ENCODE results near the gene OSBPL1A.

The OSBPL1A gene

GRCh38 chr18:24426073-24426397 is 28.4 kb upstream of the OSBPL1A start:
- 0 out of 2 replicates have a peak, but pooled peaks cover 2% of the 10 kb centered on the region for H3K27me3 ChIP-seq (ENCODE audit: insufficient read depth, low read length)
- H3K9ac ChIP-seq (ENCODE audit: low read depth, low read length): peak overlapping the region; percentile 97
- H3K4me3 ChIP-seq (ENCODE audit: low read length): peak overlapping the region; percentile 96
- H3K9me3 ChIP-seq (ENCODE audit: insufficient read depth, low read depth, low read length): no peaks in the 10 kb centered on the region
- WGBS: 23% methylated on average over 11 of the region's 11 CpGs
- H3K27ac ChIP-seq (ENCODE audit: low read depth, low read length): peak overlapping the region; percentile 92
- peaks cover 18% of the 10 kb centered on the region for H3K36me3 ChIP-seq (ENCODE audit: insufficient read depth, low read length)
- peaks cover 15% of the 10 kb centered on the region; the same call in 1 of the 2 replicates for H3K4me1 ChIP-seq (ENCODE audit: insufficient read depth, low read length)

- Histone ChIP-seq H3K27ac (ENCODE audit: low read depth, low read length) (no peak overlapping the region), H3K36me3 (ENCODE audit: insufficient read depth, low read length) (no peaks in the 10 kb centered on the region), H3K4me3 (ENCODE audit: low read length) (no peak overlapping the region), H3K4me1 (ENCODE audit: insufficient read depth, low read length) (0 out of 2 replicates have a peak, but pooled peaks cover 5% of the 10 kb centered on the region), H3K9me3 (ENCODE audit: insufficient read depth, low read depth, low read length) (no peaks in the 10 kb centered on the region), H3K9ac (ENCODE audit: low read depth, low read length) (no peak overlapping the region), H3K27me3 (ENCODE audit: insufficient read depth, low read length) (0 out of 2 replicates have a peak, but pooled peaks cover 2% of the 10 kb centered on the region)
- 98% methylated on average over 1 of the region's 1 CpG for WGBS
Measured at GRCh38 chr18:24421831-24422230, 24.2 kb upstream of the OSBPL1A start.

GRCh38 chr18:24420551-24420950 is 22.9 kb upstream of the OSBPL1A start:
- Histone ChIP-seq H3K4me3 (ENCODE audit: low read length) (no peak overlapping the region), H3K9ac (ENCODE audit: low read depth, low read length) (no peak overlapping the region), H3K27ac (ENCODE audit: low read depth, low read length) (no peak overlapping the region), H3K9me3 (ENCODE audit: insufficient read depth, low read depth, low read length) (no peaks in the 10 kb centered on the region), H3K27me3 (ENCODE audit: insufficient read depth, low read length) (0 out of 2 replicates have a peak, but pooled peaks cover 2% of the 10 kb centered on the region), H3K4me1 (ENCODE audit: insufficient read depth, low read length) (0 out of 2 replicates have a peak, but pooled peaks cover 2% of the 10 kb centered on the region), H3K36me3 (ENCODE audit: insufficient read depth, low read length) (no peaks in the 10 kb centered on the region)
- WGBS: 95% methylated on average over 4 of the region's 4 CpGs

- Histone ChIP-seq H3K4me3 (ENCODE audit: low read length) (no peak overlapping the region), H3K27ac (ENCODE audit: low read depth, low read length) (no peak overlapping the region), H3K27me3 (ENCODE audit: insufficient read depth, low read length) (no peaks in the 10 kb centered on the region), H3K4me1 (ENCODE audit: insufficient read depth, low read length) (no peaks in the 10 kb centered on the region), H3K9ac (ENCODE audit: low read depth, low read length) (no peak overlapping the region), H3K9me3 (ENCODE audit: insufficient read depth, low read depth, low read length) (no peaks in the 10 kb centered on the region), H3K36me3 (ENCODE audit: insufficient read depth, low read length) (no peaks in the 10 kb centered on the region)
- WGBS: 87% methylated on average over 3 of the region's 3 CpGs
Measured at GRCh38 chr18:24417480-24417879, 19.9 kb upstream of the OSBPL1A start.

- Histone ChIP-seq H3K36me3 (ENCODE audit: insufficient read depth, low read length) (no peaks in the 10 kb centered on the region), H3K27me3 (ENCODE audit: insufficient read depth, low read length) (no peaks in the 10 kb centered on the region), H3K4me3 (ENCODE audit: low read length) (no peak overlapping the region), H3K4me1 (ENCODE audit: insufficient read depth, low read length) (no peaks in the 10 kb centered on the region), H3K9me3 (ENCODE audit: insufficient read depth, low read depth, low read length) (no peaks in the 10 kb centered on the region), H3K9ac (ENCODE audit: low read depth, low read length) (no peak overlapping the region), H3K27ac (ENCODE audit: low read depth, low read length) (no peak overlapping the region)
- 94% methylated on average over 3 of the region's 3 CpGs for WGBS
Measured at GRCh38 chr18:24414349-24415003, 16.9 kb upstream of the OSBPL1A start.

- 57% methylated on average over 2 of the region's 2 CpGs for WGBS
- Histone ChIP-seq H3K4me3 (ENCODE audit: low read length) (no peak overlapping the region), H3K27ac (ENCODE audit: low read depth, low read length) (no peak overlapping the region), H3K4me1 (ENCODE audit: insufficient read depth, low read length) (no peaks in the 10 kb centered on the region), H3K9me3 (ENCODE audit: insufficient read depth, low read depth, low read length) (no peaks in the 10 kb centered on the region), H3K27me3 (ENCODE audit: insufficient read depth, low read length) (no peaks in the 10 kb centered on the region), H3K36me3 (ENCODE audit: insufficient read depth, low read length) (no peaks in the 10 kb centered on the region), H3K9ac (ENCODE audit: low read depth, low read length) (no peak overlapping the region)
Measured at GRCh38 chr18:24413148-24413547, 15.5 kb upstream of the OSBPL1A start.

GRCh38 chr18:24408496-24408895 is 10.9 kb upstream of the OSBPL1A start:
- WGBS: 96% methylated on average over 2 of the region's 2 CpGs
- H3K36me3 ChIP-seq (ENCODE audit: insufficient read depth, low read length): no peaks in the 10 kb centered on the region
- no peak overlapping the region for H3K9ac ChIP-seq (ENCODE audit: low read depth, low read length)
- H3K4me3 ChIP-seq (ENCODE audit: low read length): no peak overlapping the region
- no peaks in the 10 kb centered on the region for H3K9me3 ChIP-seq (ENCODE audit: insufficient read depth, low read depth, low read length)
- no peak overlapping the region for H3K27ac ChIP-seq (ENCODE audit: low read depth, low read length)
- no peaks in the 10 kb centered on the region for H3K27me3 ChIP-seq (ENCODE audit: insufficient read depth, low read length)
- no peaks in the 10 kb centered on the region for H3K4me1 ChIP-seq (ENCODE audit: insufficient read depth, low read length)

- 100% methylated on average over 2 of the region's 3 CpGs for WGBS
- Histone ChIP-seq H3K9me3 (ENCODE audit: insufficient read depth, low read depth, low read length) (no peaks in the 10 kb centered on the region), H3K27me3 (ENCODE audit: insufficient read depth, low read length) (no peaks in the 10 kb centered on the region), H3K36me3 (ENCODE audit: insufficient read depth, low read length) (no peaks in the 10 kb centered on the region), H3K9ac (ENCODE audit: low read depth, low read length) (no peak overlapping the region), H3K4me1 (ENCODE audit: insufficient read depth, low read length) (peaks cover 18% of the 10 kb centered on the region), H3K4me3 (ENCODE audit: low read length) (no peak overlapping the region), H3K27ac (ENCODE audit: low read depth, low read length) (no peak overlapping the region)
Measured at GRCh38 chr18:24404591-24404990, 7.0 kb upstream of the OSBPL1A start.

- Histone ChIP-seq H3K27me3 (ENCODE audit: insufficient read depth, low read length) (no peaks in the 10 kb centered on the region), H3K9me3 (ENCODE audit: insufficient read depth, low read depth, low read length) (no peaks in the 10 kb centered on the region), H3K9ac (ENCODE audit: low read depth, low read length) (no peak overlapping the region), H3K27ac (ENCODE audit: low read depth, low read length) (no peak overlapping the region), H3K4me1 (ENCODE audit: insufficient read depth, low read length) (peaks cover 31% of the 10 kb centered on the region), H3K4me3 (ENCODE audit: low read length) (no peak overlapping the region), H3K36me3 (ENCODE audit: insufficient read depth, low read length) (no peaks in the 10 kb centered on the region)
- WGBS: 92% methylated on average over 5 of the region's 5 CpGs
Measured at GRCh38 chr18:24403076-24403475, 5.5 kb upstream of the OSBPL1A start.

- no peaks in the 10 kb centered on the region for H3K36me3 ChIP-seq (ENCODE audit: insufficient read depth, low read length)
- no peak overlapping the region for H3K27ac ChIP-seq (ENCODE audit: low read depth, low read length)
- H3K4me1 ChIP-seq (ENCODE audit: insufficient read depth, low read length): peaks cover 32% of the 10 kb centered on the region
- 82% methylated on average over 6 of the region's 6 CpGs for WGBS
- no peak overlapping the region for H3K4me3 ChIP-seq (ENCODE audit: low read length)
- no peaks in the 10 kb centered on the region for H3K27me3 ChIP-seq (ENCODE audit: insufficient read depth, low read length)
- H3K9ac ChIP-seq (ENCODE audit: low read depth, low read length): no peak overlapping the region
- no peaks in the 10 kb centered on the region for H3K9me3 ChIP-seq (ENCODE audit: insufficient read depth, low read depth, low read length)
Measured at GRCh38 chr18:24402209-24402785, 4.7 kb upstream of the OSBPL1A start.

GRCh38 chr18:24400587-24400986 is 3.0 kb upstream of the OSBPL1A start:
- H3K9ac ChIP-seq (ENCODE audit: low read depth, low read length): no peak overlapping the region
- 81% methylated on average over 2 of the region's 2 CpGs for WGBS
- no peaks in the 10 kb centered on the region for H3K36me3 ChIP-seq (ENCODE audit: insufficient read depth, low read length)
- H3K27ac ChIP-seq (ENCODE audit: low read depth, low read length): no peak overlapping the region
- peaks cover 40% of the 10 kb centered on the region for H3K4me1 ChIP-seq (ENCODE audit: insufficient read depth, low read length)
- H3K4me3 ChIP-seq (ENCODE audit: low read length): no peak overlapping the region
- H3K9me3 ChIP-seq (ENCODE audit: insufficient read depth, low read depth, low read length): no peaks in the 10 kb centered on the region
- no peaks in the 10 kb centered on the region for H3K27me3 ChIP-seq (ENCODE audit: insufficient read depth, low read length)

Data from HUES64 (cell line).